ENCODE measurements around the gene SLC12A7. TPM values are rescaled to one million over a fixed set of nuclear protein-coding genes. Genes with fewer than 3 reads are reported as not detected.

SLC12A7 gene
- total and polyA plus RNA-seq, 12 donors, result 36.3 to 208 (median 143) TPM

DNA sequence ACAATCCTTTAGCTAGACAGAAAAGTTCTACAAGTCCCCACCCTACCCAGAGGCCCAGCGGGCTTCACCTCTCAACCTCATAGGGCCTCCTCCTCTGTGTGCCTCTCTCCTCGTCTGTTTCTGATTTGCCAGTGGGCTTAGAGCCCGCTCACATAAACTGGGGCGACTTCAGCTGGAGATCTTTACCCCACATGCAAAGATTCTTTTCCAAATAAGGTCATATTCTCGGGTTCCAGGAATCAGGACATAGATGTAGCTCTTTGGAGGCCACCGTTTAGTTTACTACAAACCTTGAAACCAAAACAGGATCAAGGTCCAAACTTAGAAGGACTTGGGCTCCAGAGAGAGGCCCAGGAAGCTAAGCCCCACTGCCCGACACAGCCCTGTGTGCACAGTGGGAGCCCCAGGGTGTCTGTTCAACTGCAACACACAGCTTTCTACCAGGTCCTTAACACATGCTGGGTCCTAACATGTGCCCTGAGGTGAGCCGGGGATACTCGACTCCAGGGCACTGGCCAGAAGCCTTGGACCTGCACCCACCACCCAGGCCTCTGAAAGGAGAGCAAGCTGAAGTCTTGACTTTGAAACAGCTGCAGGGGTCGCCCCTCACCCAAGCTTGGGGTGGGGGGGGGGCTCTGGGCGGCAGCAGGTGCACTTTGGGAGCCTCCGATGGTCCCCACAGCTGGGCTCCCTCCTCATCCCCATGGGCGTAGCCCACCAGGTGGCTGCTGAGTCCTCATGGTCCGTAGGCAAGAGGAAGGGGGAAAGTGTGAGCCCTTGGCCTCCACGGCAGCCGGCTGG, 26.8 kb upstream of the SLC12A7 start:
- Histone ChIP-seq H3K9me3 (no peaks in the 10 kb centered on the region), H3K27me3 (no peaks in the 10 kb centered on the region), H3K36me3 (no peaks in the 10 kb centered on the region), H3K27ac (peak overlapping the region in 1 of 10 donors; percentile 75), H3K4me1 (peaks cover 0 to 44% (median 26%) of the 10 kb centered on the region in 9 donors), H3K4me3 (no peak overlapping the region)
- DNase-seq (peak in 1 of 2 donors; percentile 5), ATAC-seq (no peak)
- no peak for TF ChIP-seq CTCF (IDR thresholded peaks at IDR 0.05)
- WGBS, 2 donors, result 91 to 93% methylated on average over 16 of the region's 16 CpGs
- intact Hi-C loops (cut with DNase I), result loop anchor here in 5 of 10 donors (5.0 to 10.0 kb wide), 5 partner anchors 46 to 214 kb away; partner anchors contain the start of gene NKD2 (in 1 of the 5)

- ATAC-seq (peak in 2 of 8 donors; percentile 6 to 26), DNase-seq (peak in 1 of 2 donors; percentile 25)
- intact Hi-C loops (cut with DNase I), result loop anchor here in 5 of 10 donors (5.0 to 10.0 kb wide), 5 partner anchors 46 to 213 kb away; partner anchors contain the start of gene NKD2 (in 1 of the 5)
- TF ChIP-seq CTCF (IDR thresholded peaks at IDR 0.05), result no peak
- Histone ChIP-seq H3K4me1 (peaks cover 0 to 52% (median 27%) of the 10 kb centered on the region in 9 donors), H3K4me3 (peak overlapping the region in 1 of 10 donors; percentile 23), H3K9me3 (no peaks in the 10 kb centered on the region), H3K27ac (peak overlapping the region in 1 of 10 donors; percentile 75), H3K36me3 (no peaks in the 10 kb centered on the region), H3K27me3 (no peaks in the 10 kb centered on the region)
- 91 to 94% methylated on average over 30 of the region's 30 CpGs for WGBS, 2 donors
These were observed 25.9 kb upstream of the SLC12A7 start for GRCh38 chr5:1137567-1138444.

DNA sequence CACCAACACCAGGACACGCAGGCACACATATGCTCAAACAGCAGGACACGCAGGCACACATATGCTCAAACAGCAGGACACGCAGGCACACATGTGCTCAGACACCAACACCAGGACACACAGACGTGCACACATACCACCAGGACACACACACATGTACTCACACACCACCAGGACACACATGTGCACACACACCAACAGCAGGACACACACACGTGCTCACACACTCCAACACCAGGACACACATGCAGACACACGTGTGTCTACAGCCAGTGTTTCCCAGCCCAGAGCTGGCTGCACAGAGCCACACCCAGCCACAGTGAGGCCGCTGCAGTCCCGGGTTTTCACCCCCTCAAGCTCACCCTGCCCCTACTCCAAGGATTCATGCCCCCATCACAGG, 25.0 kb upstream of the SLC12A7 start:
- TF ChIP-seq CTCF (IDR thresholded peaks at IDR 0.05), result no peak
- peak overlapping the region in 1 of 10 donors; percentile 23 for H3K4me3 ChIP-seq
- no peaks in the 10 kb centered on the region for H3K36me3 ChIP-seq
- intact Hi-C loops (cut with DNase I), result loop anchor here in 5 of 10 donors (5.0 to 10.0 kb wide), 5 partner anchors 45 to 212 kb away; partner anchors contain the start of gene NKD2 (in 1 of the 5)
- peaks cover 0 to 59% (median 29%) of the 10 kb centered on the region in 9 donors for H3K4me1 ChIP-seq
- DNase-seq, result peak in 1 of 2 donors; percentile 8
- H3K9me3 ChIP-seq, result no peaks in the 10 kb centered on the region
- peak overlapping the region in 1 of 10 donors; percentile 75 for H3K27ac ChIP-seq
- no peaks in the 10 kb centered on the region for H3K27me3 ChIP-seq
- no peak for ATAC-seq
- WGBS, 2 donors, result 78 to 85% methylated on average over 8 of the region's 8 CpGs
